ENCODE data around the gene PRXL2B.
"Not testable (repeated sequence)": the region's sequence is repeated elsewhere in the genome, so short reads cannot be mapped to it uniquely, and the experiment has no call there.

The PRXL2B gene

GRCh38 chr1:2545754-2546514 is 40.6 kb upstream of the PRXL2B start:
- TF ChIP-seq CTCF (IDR thresholded peaks at IDR 0.05; ENCODE audit: low read depth, low read length, missing control alignments) = no peak
- no peak for DNase-seq (ENCODE audit: low read depth)
- in situ Hi-C loops (cut with HindIII; ENCODE audit: low sequenced_read_pairs) = no loop called here
- H3K4me3 ChIP-seq (ENCODE audit: low read depth, low read length) = peak overlapping the region; percentile 27

- no peak for DNase-seq (ENCODE audit: low read depth)
- in situ Hi-C loops (cut with HindIII; ENCODE audit: low sequenced_read_pairs) = no loop called here
Measured at GRCh38 chr1:2546515-2547209, 39.9 kb upstream of the PRXL2B start.

GRCh38 chr1:2547210-2548067 is 39.1 kb upstream of the PRXL2B start:
- no peak for DNase-seq (ENCODE audit: low read depth)
- H3K4me3 ChIP-seq (ENCODE audit: low read depth, low read length) = peak overlapping the region; percentile 27
- TF ChIP-seq CTCF (IDR thresholded peaks at IDR 0.05; ENCODE audit: low read depth, low read length, missing control alignments) = no peak
- in situ Hi-C loops (cut with HindIII; ENCODE audit: low sequenced_read_pairs) = no loop called here

More at GRCh38 chr1:2546515-2547209, 39.9 kb upstream of the PRXL2B start:
- no peak for TF ChIP-seq CTCF (IDR thresholded peaks at IDR 0.05; ENCODE audit: low read depth, low read length, missing control alignments)
- peak overlapping the region; percentile 27 for H3K4me3 ChIP-seq (ENCODE audit: low read depth, low read length)

GRCh38 chr1:2548068-2548589 is 38.4 kb upstream of the PRXL2B start:
- peak; percentile 95 for TF ChIP-seq CTCF (IDR thresholded peaks at IDR 0.05; ENCODE audit: low read depth, low read length, missing control alignments)
- DNase-seq (ENCODE audit: low read depth) = no peak
- no peak overlapping the region for H3K4me3 ChIP-seq (ENCODE audit: low read depth, low read length)
- in situ Hi-C loops (cut with HindIII; ENCODE audit: low sequenced_read_pairs) = no loop called here

GRCh38 chr1:2549367-2550029 is 37.1 kb upstream of the PRXL2B start:
- in situ Hi-C loops (cut with HindIII; ENCODE audit: low sequenced_read_pairs); H3K4me3 ChIP-seq (ENCODE audit: low read depth, low read length); DNase-seq (ENCODE audit: low read depth): not testable (repeated sequence)

GRCh38 chr1:2550309-2550861 is 36.2 kb upstream of the PRXL2B start:
- DNase-seq (ENCODE audit: low read depth); H3K4me3 ChIP-seq (ENCODE audit: low read depth, low read length); in situ Hi-C loops (cut with HindIII; ENCODE audit: low sequenced_read_pairs): not testable (repeated sequence)

- in situ Hi-C loops (cut with HindIII; ENCODE audit: low sequenced_read_pairs); H3K4me3 ChIP-seq (ENCODE audit: low read depth, low read length); DNase-seq (ENCODE audit: low read depth): not testable (repeated sequence)
Measured at GRCh38 chr1:2551544-2551943, 35.0 kb upstream of the PRXL2B start.

All from astrocyte of the cerebellum (primary cell).